AG09309 (cell line): ENCODE data around the gene CLDND2.

Experiments
- DNase-seq: peaks from one replicate; pipeline ENCODE4 v3.0.0-alpha.2; 2010; ENCODE audit warnings: low read depth
- H3K4me3 ChIP-seq: 2 replicates; pipeline ENCODE4 v1.5.1; 2011; ENCODE audit warnings: mild to moderate bottlenecking, low read depth, low read length, moderate library complexity; ENCODE audit not compliant: control insufficient read depth
- CTCF ChIP-seq: IDR thresholded peaks from 2 replicates; pipeline ENCODE4 v1.5.1; 2011; ENCODE audit warnings: mild to moderate bottlenecking, low read depth, low read length, inconsistent platforms; ENCODE audit not compliant: insufficient read depth, control insufficient read depth; ENCODE audit errors: missing control alignments

Gene CLDND2

DNA sequence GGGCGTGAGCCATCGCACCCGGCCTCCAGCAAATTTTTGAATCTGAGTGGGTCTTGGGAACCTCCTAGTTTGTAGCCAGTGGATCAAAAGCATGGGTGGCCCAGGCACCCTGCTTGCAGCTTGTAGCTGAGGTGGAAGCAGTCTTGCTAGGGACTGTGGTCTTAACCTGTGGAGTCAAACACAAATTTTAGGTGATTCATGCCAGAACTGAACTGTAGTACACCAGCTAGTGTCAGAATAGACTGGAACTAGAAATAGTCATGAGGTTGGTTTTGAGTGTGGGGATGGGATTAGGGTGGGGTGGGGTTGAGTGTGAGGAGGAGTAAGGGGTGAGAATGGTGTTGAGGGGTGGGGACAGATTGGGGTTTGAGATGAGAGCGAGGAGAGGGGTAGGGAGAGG is 13.2 kb upstream of the CLDND2 start:
- no peak for TF ChIP-seq CTCF
- DNase-seq = no peak
- no peak overlapping the region for H3K4me3 ChIP-seq

GRCh38 chr19:51380379-51380778 is 11.6 kb upstream of the CLDND2 start:
- no peak overlapping the region for H3K4me3 ChIP-seq
- DNase-seq = no peak
- TF ChIP-seq CTCF = no peak

- no peak for TF ChIP-seq CTCF
- no peak overlapping the region for H3K4me3 ChIP-seq
- no peak for DNase-seq
Observed at GRCh38 chr19:51377422-51377821, 8.6 kb upstream of the CLDND2 start.

DNA sequence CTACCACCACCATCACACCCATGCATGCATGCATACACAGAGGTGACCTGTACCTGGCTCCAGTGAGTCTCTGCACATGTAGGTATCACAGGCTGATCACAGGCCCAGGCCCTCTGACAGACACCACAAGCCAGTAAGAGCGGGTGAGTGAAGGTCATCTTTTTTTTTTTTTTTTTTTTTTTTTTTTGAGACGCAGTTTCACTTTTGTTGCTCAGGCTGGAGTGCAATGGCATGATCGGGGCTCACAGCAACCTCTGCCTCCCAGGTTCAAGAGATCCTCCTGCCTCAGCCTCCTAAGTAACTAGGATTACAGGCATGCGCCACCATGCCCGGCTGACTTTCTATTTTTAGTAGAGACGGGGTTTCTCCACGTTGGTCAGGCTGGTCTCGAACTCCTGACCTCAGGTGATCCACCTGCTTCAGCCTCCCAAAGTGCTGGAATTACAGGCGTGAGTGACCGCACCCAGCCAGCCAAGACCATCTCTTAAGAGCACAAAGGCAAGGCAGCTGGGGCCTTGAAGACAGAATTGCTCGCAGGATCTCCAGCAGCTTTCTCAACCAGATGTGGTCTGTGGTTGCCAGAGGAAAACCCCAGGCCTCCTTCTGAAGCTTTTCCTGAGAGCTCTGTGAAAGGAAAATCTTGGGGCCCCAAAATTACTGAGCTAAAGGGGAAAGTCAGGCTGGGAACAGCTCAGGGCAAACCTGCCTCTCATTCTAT is 6.9 kb upstream of the CLDND2 start:
- no peak for DNase-seq

GRCh38 chr19:51372649-51373504 is 4.1 kb upstream of the CLDND2 start, which contains the start of gene NKG7:
NKG7 (minus strand) TSS chr19:51372654; CDS start chr19:51372535, 119 bp downstream.
- no peak for TF ChIP-seq CTCF
- no peak within 1 kb of the TSS for H3K4me3 ChIP-seq
- no peak for DNase-seq

More for the DNA sequence above, 6.9 kb upstream of the CLDND2 start:
- H3K4me3 ChIP-seq = no peak overlapping the region
- no peak for TF ChIP-seq CTCF

DNA sequence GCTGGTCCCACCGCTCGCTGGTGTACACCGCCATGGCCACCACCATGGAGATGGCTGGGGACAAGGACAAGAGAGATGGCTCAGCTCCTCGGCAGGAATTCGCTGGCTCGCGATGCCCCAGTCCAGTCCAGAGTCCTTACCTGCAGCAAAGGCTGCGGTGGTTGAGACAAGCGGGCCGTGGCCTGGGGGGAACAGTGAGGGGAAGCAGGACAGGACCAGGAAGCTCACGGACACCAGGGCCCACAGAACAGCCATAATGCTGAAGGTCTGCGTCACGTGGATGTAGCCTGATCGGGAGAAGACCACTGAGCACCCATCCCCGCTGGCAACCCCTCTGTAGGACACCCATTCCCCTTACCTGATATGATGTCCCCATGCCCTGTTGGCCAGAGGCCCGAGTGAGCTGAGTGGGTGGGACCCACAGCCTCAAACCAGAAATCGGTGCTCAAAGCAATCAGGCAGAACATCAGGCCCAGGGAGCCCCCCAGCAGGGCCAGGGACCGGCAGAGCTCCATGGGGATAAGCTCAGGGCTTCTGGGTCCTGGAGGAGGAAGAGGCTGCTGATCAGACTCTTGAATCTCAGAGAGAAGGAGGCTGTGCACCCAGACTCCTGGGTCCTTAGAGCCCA is 3.3 kb upstream of the CLDND2 start:
- no peak overlapping the region for H3K4me3 ChIP-seq
- no peak for TF ChIP-seq CTCF
- DNase-seq = no peak
